ENCODE data around the gene FABP3. TPM values are rescaled to one million over a fixed set of nuclear protein-coding genes. Genes with fewer than 3 reads are reported as not detected.

The FABP3 gene
- total RNA-seq, 1 donor from 2014 or later = 24.5 TPM

DNA sequence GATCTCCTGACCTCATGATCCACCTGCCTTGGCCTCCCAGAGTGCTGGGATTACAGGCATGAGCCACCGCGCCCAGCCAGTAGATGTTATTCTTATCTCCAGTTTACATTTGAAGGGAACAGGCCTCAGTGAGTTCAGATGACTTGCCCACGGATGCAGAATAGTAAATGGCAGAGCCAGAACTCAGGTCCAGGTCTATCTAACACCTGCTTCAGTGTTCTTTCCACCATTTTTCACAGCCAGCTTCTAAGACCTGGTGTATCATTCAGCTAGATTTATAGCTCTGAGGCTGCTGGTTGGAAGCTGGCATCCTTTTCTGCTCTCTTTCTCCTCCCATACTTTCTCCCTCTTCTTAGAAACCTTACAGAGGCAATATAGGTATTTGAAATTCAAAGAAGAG, 10.8 kb downstream of the FABP3 start:
- Histone ChIP-seq H3K27ac (no peak overlapping the region), H3K4me3 (no peak overlapping the region), H3K27me3 (ENCODE audit: low read depth) (no peaks in the 10 kb centered on the region), H3K36me3 (peaks cover 47% of the 10 kb centered on the region), H3K4me1 (no peaks in the 10 kb centered on the region), H3K9me3 (no peaks in the 10 kb centered on the region)
- ATAC-seq (no peak), DNase-seq (no peak)
- TF ChIP-seq, protein P1, sequence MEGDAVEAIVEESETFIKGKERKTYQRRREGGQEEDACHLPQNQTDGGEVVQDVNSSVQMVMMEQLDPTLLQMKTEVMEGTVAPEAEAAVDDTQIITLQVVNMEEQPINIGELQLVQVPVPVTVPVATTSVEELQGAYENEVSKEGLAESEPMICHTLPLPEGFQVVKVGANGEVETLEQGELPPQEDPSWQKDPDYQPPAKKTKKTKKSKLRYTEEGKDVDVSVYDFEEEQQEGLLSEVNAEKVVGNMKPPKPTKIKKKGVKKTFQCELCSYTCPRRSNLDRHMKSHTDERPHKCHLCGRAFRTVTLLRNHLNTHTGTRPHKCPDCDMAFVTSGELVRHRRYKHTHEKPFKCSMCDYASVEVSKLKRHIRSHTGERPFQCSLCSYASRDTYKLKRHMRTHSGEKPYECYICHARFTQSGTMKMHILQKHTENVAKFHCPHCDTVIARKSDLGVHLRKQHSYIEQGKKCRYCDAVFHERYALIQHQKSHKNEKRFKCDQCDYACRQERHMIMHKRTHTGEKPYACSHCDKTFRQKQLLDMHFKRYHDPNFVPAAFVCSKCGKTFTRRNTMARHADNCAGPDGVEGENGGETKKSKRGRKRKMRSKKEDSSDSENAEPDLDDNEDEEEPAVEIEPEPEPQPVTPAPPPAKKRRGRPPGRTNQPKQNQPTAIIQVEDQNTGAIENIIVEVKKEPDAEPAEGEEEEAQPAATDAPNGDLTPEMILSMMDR (IDR thresholded peaks at IDR 0.05) = no peak
- intact Hi-C loops (cut with DNase I) = no loop called here

GRCh38 chr1:31361607-31362006, 11.3 kb downstream of the FABP3 start:
- no peaks in the 10 kb centered on the region for H3K9me3 ChIP-seq
- intact Hi-C loops (cut with DNase I) = no loop called here
- no peak for DNase-seq
- no peak overlapping the region for H3K4me3 ChIP-seq
- TF ChIP-seq, protein P1 (IDR thresholded peaks at IDR 0.05) = no peak
- no peaks in the 10 kb centered on the region for H3K4me1 ChIP-seq
- H3K27ac ChIP-seq = no peak overlapping the region
- no peak for ATAC-seq
- peaks cover 50% of the 10 kb centered on the region for H3K36me3 ChIP-seq
- H3K27me3 ChIP-seq (ENCODE audit: low read depth) = no peaks in the 10 kb centered on the region

GRCh38 chr1:31356427-31356826, 16.4 kb downstream of the FABP3 start:
- H3K9me3 ChIP-seq = no peaks in the 10 kb centered on the region
- H3K4me1 ChIP-seq = no peaks in the 10 kb centered on the region
- no peak overlapping the region for H3K27ac ChIP-seq
- peaks cover 47% of the 10 kb centered on the region for H3K36me3 ChIP-seq
- ATAC-seq (no peak), DNase-seq (no peak)
- TF ChIP-seq, protein P1 (IDR thresholded peaks at IDR 0.05) = no peak
- H3K4me3 ChIP-seq = no peak overlapping the region
- intact Hi-C loops (cut with DNase I) = no loop called here
- no peaks in the 10 kb centered on the region for H3K27me3 ChIP-seq (ENCODE audit: low read depth)

GRCh38 chr1:31354283-31354682, 18.6 kb downstream of the FABP3 start:
- Histone ChIP-seq H3K27me3 (ENCODE audit: low read depth) (no peaks in the 10 kb centered on the region), H3K4me1 (no peaks in the 10 kb centered on the region), H3K4me3 (no peak overlapping the region), H3K27ac (no peak overlapping the region), H3K9me3 (no peaks in the 10 kb centered on the region), H3K36me3 (peaks cover 54% of the 10 kb centered on the region)
- ATAC-seq = no peak
- TF ChIP-seq, protein P1 (IDR thresholded peaks at IDR 0.05) = no peak
- no peak for DNase-seq
- intact Hi-C loops (cut with DNase I) = no loop called here

DNA sequence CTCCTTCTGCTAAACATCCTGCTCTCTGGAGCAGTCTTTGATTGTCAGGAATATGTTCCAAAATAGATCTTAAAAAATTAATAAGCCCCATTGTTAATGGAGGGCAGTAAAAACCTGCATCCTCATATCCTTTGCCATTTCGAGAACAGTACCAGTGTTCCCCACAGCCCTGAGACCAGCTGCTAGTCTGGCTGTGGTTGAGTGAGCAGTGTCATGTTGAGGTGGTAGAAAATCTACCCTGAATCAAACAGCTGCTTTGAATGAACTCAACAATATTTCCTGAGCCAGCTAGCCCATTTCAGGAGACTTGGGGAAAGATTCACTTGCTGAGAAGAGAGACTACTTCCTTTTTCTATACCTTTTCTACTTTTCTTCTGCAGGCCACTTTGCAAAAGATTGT, 24.4 kb downstream of the FABP3 start:
- Histone ChIP-seq H3K36me3 (peaks cover 69% of the 10 kb centered on the region), H3K9me3 (no peaks in the 10 kb centered on the region), H3K4me1 (no peaks in the 10 kb centered on the region), H3K4me3 (no peak overlapping the region), H3K27me3 (ENCODE audit: low read depth) (no peaks in the 10 kb centered on the region), H3K27ac (no peak overlapping the region)
- TF ChIP-seq, protein P1 (IDR thresholded peaks at IDR 0.05) = no peak
- ATAC-seq = no peak
- intact Hi-C loops (cut with DNase I) = no loop called here
- DNase-seq = no peak

- ATAC-seq (no peak), DNase-seq (no peak)
- Histone ChIP-seq H3K4me3 (no peak overlapping the region), H3K27me3 (ENCODE audit: low read depth) (no peaks in the 10 kb centered on the region), H3K36me3 (peaks cover 62% of the 10 kb centered on the region), H3K4me1 (no peaks in the 10 kb centered on the region), H3K27ac (no peak overlapping the region), H3K9me3 (no peaks in the 10 kb centered on the region)
- intact Hi-C loops (cut with DNase I) = no loop called here
- TF ChIP-seq, protein P1 (IDR thresholded peaks at IDR 0.05) = no peak
Observed at GRCh38 chr1:31346785-31347184, 26.1 kb downstream of the FABP3 start.
